Stimulated activated memory B cell treated with anti-CD40 and anti-IgM and Interleukin-4, amounts not matched to agents 10 μg/mL and 1 μg/mL and 100 μg/mL, for 72 hours (primary cell): ENCODE results near the gene NUAK2.

Source experiments
- ATAC-seq: fragments of 150-1000 bp; cut with Tn5 transposase; 2 replicates; pipeline ENCODE4 v1.10.0; 2021
- H3K27ac Mint-ChIP-seq: one replicate; pipeline ENCODE4 v1.8.0; 2022; ENCODE audit warnings: mild to moderate bottlenecking, mixed read lengths
- H3K27me3 Mint-ChIP-seq: one replicate; pipeline ENCODE4 v1.8.0; 2022; ENCODE audit warnings: mixed read lengths
- H3K36me3 Mint-ChIP-seq: one replicate; pipeline ENCODE4 v1.8.0; 2022; ENCODE audit warnings: mixed read lengths
- H3K4me1 Mint-ChIP-seq: one replicate; pipeline ENCODE4 v1.8.0; 2022; ENCODE audit warnings: mixed read lengths
- H3K4me3 Mint-ChIP-seq: one replicate; pipeline ENCODE4 v1.8.0; 2022; ENCODE audit warnings: mild to moderate bottlenecking, moderate library complexity, mixed read lengths
- H3K9me3 Mint-ChIP-seq: one replicate; pipeline ENCODE4 v1.8.0; 2022; ENCODE audit warnings: mixed read lengths

NUAK2 gene

GRCh38 chr1:205316161-205316566 is 5.4 kb downstream of the NUAK2 start:
- no peak for ATAC-seq
- Mint-ChIP-seq H3K36me3 (peaks cover 32% of the 10 kb centered on the region), H3K9me3 (no peaks in the 10 kb centered on the region), H3K27me3 (no peaks in the 10 kb centered on the region), H3K4me3 (peak overlapping the region; percentile 71), H3K4me1 (peaks cover 96% of the 10 kb centered on the region), H3K27ac (peak overlapping the region; percentile 97)

- Mint-ChIP-seq H3K4me1 (peaks cover 100% of the 10 kb centered on the region), H3K27ac (peak overlapping the region; percentile 87), H3K4me3 (peak overlapping the region; percentile 72)
Measured at GRCh38 chr1:205315008-205315618, 6.4 kb downstream of the NUAK2 start.

GRCh38 chr1:205313563-205314308 is 7.8 kb downstream of the NUAK2 start:
- no peaks in the 10 kb centered on the region for H3K27me3 Mint-ChIP-seq
- ATAC-seq = peak; percentile 93
- H3K27ac Mint-ChIP-seq = peak overlapping the region; percentile 87
- peak overlapping the region; percentile 72 for H3K4me3 Mint-ChIP-seq
- H3K4me1 Mint-ChIP-seq = peaks cover 96% of the 10 kb centered on the region
- H3K36me3 Mint-ChIP-seq = peaks cover 31% of the 10 kb centered on the region
- H3K9me3 Mint-ChIP-seq = no peaks in the 10 kb centered on the region

More at GRCh38 chr1:205315008-205315618, 6.4 kb downstream of the NUAK2 start:
- no peaks in the 10 kb centered on the region for H3K9me3 Mint-ChIP-seq
- no peak for ATAC-seq
- H3K27me3 Mint-ChIP-seq = no peaks in the 10 kb centered on the region
- peaks cover 33% of the 10 kb centered on the region for H3K36me3 Mint-ChIP-seq

GRCh38 chr1:205312866-205313562 is 8.5 kb downstream of the NUAK2 start:
- Mint-ChIP-seq H3K9me3 (no peaks in the 10 kb centered on the region), H3K36me3 (peaks cover 32% of the 10 kb centered on the region), H3K4me1 (peaks cover 95% of the 10 kb centered on the region), H3K27ac (peak overlapping the region; percentile 87), H3K4me3 (peak overlapping the region; percentile 72), H3K27me3 (no peaks in the 10 kb centered on the region)
- ATAC-seq = no peak

GRCh38 chr1:205310976-205311704 is 10.4 kb downstream of the NUAK2 start:
- peak; percentile 57 for ATAC-seq

GRCh38 chr1:205309741-205310140 is 11.8 kb downstream of the NUAK2 start:
- H3K4me1 Mint-ChIP-seq = peaks cover 77% of the 10 kb centered on the region
- peaks cover 65% of the 10 kb centered on the region for H3K36me3 Mint-ChIP-seq
- peak overlapping the region; percentile 87 for H3K27ac Mint-ChIP-seq
- H3K27me3 Mint-ChIP-seq = no peaks in the 10 kb centered on the region
- no peak overlapping the region for H3K4me3 Mint-ChIP-seq
- no peaks in the 10 kb centered on the region for H3K9me3 Mint-ChIP-seq
- ATAC-seq = no peak

More at GRCh38 chr1:205310976-205311704, 10.4 kb downstream of the NUAK2 start:
- Mint-ChIP-seq H3K36me3 (peaks cover 51% of the 10 kb centered on the region), H3K4me3 (peak overlapping the region; percentile 71), H3K9me3 (no peaks in the 10 kb centered on the region), H3K4me1 (peaks cover 84% of the 10 kb centered on the region), H3K27ac (peak overlapping the region; percentile 87), H3K27me3 (no peaks in the 10 kb centered on the region)

- Mint-ChIP-seq H3K4me1 (peaks cover 66% of the 10 kb centered on the region), H3K36me3 (peaks cover 89% of the 10 kb centered on the region), H3K27ac (no peak overlapping the region), H3K27me3 (no peaks in the 10 kb centered on the region), H3K4me3 (no peak overlapping the region), H3K9me3 (no peaks in the 10 kb centered on the region)
- no peak for ATAC-seq
Measured at GRCh38 chr1:205306929-205307566, 14.5 kb downstream of the NUAK2 start.

- H3K9me3 Mint-ChIP-seq = no peaks in the 10 kb centered on the region
- no peak for ATAC-seq
- no peaks in the 10 kb centered on the region for H3K27me3 Mint-ChIP-seq
- no peak overlapping the region for H3K4me3 Mint-ChIP-seq
- peaks cover 77% of the 10 kb centered on the region for H3K36me3 Mint-ChIP-seq
- H3K27ac Mint-ChIP-seq = no peak overlapping the region
- peaks cover 66% of the 10 kb centered on the region for H3K4me1 Mint-ChIP-seq
Measured at GRCh38 chr1:205304695-205305070, 16.9 kb downstream of the NUAK2 start.

- no peak for ATAC-seq
- Mint-ChIP-seq H3K9me3 (no peaks in the 10 kb centered on the region), H3K27ac (no peak overlapping the region), H3K36me3 (peaks cover 72% of the 10 kb centered on the region), H3K4me3 (no peak overlapping the region), H3K4me1 (peaks cover 62% of the 10 kb centered on the region), H3K27me3 (no peaks in the 10 kb centered on the region)
Measured at GRCh38 chr1:205304046-205304694, 17.4 kb downstream of the NUAK2 start.

GRCh38 chr1:205303247-205303888 is 18.2 kb downstream of the NUAK2 start:
- no peaks in the 10 kb centered on the region for H3K27me3 Mint-ChIP-seq
- H3K4me1 Mint-ChIP-seq = peaks cover 59% of the 10 kb centered on the region
- no peak for ATAC-seq
- no peak overlapping the region for H3K4me3 Mint-ChIP-seq
- H3K36me3 Mint-ChIP-seq = peaks cover 70% of the 10 kb centered on the region
- no peak overlapping the region for H3K27ac Mint-ChIP-seq
- H3K9me3 Mint-ChIP-seq = no peaks in the 10 kb centered on the region

- no peak for ATAC-seq
- Mint-ChIP-seq H3K36me3 (peaks cover 56% of the 10 kb centered on the region), H3K27ac (peak overlapping the region; percentile 56), H3K27me3 (no peaks in the 10 kb centered on the region), H3K4me1 (peaks cover 58% of the 10 kb centered on the region), H3K4me3 (no peak overlapping the region), H3K9me3 (no peaks in the 10 kb centered on the region)
Measured at GRCh38 chr1:205301842-205302588, 19.5 kb downstream of the NUAK2 start.

GRCh38 chr1:205301205-205301821 is 20.2 kb downstream of the NUAK2 start:
- H3K9me3 Mint-ChIP-seq = no peaks in the 10 kb centered on the region
- ATAC-seq = peak; percentile 82
- peak overlapping the region; percentile 45 for H3K4me3 Mint-ChIP-seq
- H3K27ac Mint-ChIP-seq = peak overlapping the region; percentile 56
- peaks cover 49% of the 10 kb centered on the region for H3K36me3 Mint-ChIP-seq
- H3K4me1 Mint-ChIP-seq = peaks cover 59% of the 10 kb centered on the region
- H3K27me3 Mint-ChIP-seq = no peaks in the 10 kb centered on the region

GRCh38 chr1:205300149-205300548 is 21.4 kb downstream of the NUAK2 start:
- peak overlapping the region; percentile 56 for H3K27ac Mint-ChIP-seq
- no peaks in the 10 kb centered on the region for H3K27me3 Mint-ChIP-seq
- H3K4me3 Mint-ChIP-seq = no peak overlapping the region
- H3K4me1 Mint-ChIP-seq = peaks cover 68% of the 10 kb centered on the region
- H3K9me3 Mint-ChIP-seq = no peaks in the 10 kb centered on the region
- peaks cover 37% of the 10 kb centered on the region for H3K36me3 Mint-ChIP-seq
- no peak for ATAC-seq
